SJCRH30 (cell line): Measurements from ENCODE around the gene COX19. TPM values are rescaled to one million over a fixed set of nuclear protein-coding genes. Genes with fewer than 3 reads are reported as not detected.
"Not testable (repeated sequence)": the region's sequence is repeated elsewhere in the genome, so short reads cannot be mapped to it uniquely, and the experiment has no call there.

ENCODE experiments used
- DNase-seq, 2 experiments: peaks; one replicate each; pipeline ENCODE4 v3.0.0-alpha.2; 2015 to 2020
- H3K27ac ChIP-seq: fragments of 250-450 bp; sonication (Bioruptor Pico); 2 replicates; pipeline ENCODE4 v1.5.1; 2020; ENCODE audit warnings: mild to moderate bottlenecking, moderate library complexity
- H3K27me3 ChIP-seq: fragments of 250-450 bp; sonication (Bioruptor Pico); 2 replicates; pipeline ENCODE4 v1.5.1; 2020; ENCODE audit warnings: mild to moderate bottlenecking, moderate library complexity
- H3K36me3 ChIP-seq: fragments of 250-450 bp; sonication (Bioruptor Pico); 2 replicates; pipeline ENCODE4 v1.5.1; 2020; ENCODE audit warnings: mild to moderate bottlenecking, moderate library complexity
- H3K4me1 ChIP-seq: fragments of 250-450 bp; sonication (Bioruptor Pico); 2 replicates; pipeline ENCODE4 v1.5.1; 2020; ENCODE audit warnings: mild to moderate bottlenecking, moderate library complexity
- H3K4me3 ChIP-seq: fragments of 250-450 bp; sonication (Bioruptor Pico); 2 replicates; pipeline ENCODE4 v1.5.1; 2020; ENCODE audit warnings: mild to moderate bottlenecking, moderate library complexity
- H3K9me3 ChIP-seq: fragments of 250-450 bp; sonication (Bioruptor Pico); replicated peaks from 2 replicates; pipeline ENCODE4 v1.5.1; 2020; ENCODE audit warnings: mild to moderate bottlenecking, moderate library complexity
- total RNA-seq: library from RNA; depleted of rRNA; stranded (reverse); fragments of >200 nt; shearing (Covaris generic); gene quantifications from 2 replicates; pipeline ENCODE4 v1.2.3, GENCODE V29; 2014

Gene COX19
- total RNA-seq, 1 experiment from 2014 or later, result 8.6 TPM

DNA sequence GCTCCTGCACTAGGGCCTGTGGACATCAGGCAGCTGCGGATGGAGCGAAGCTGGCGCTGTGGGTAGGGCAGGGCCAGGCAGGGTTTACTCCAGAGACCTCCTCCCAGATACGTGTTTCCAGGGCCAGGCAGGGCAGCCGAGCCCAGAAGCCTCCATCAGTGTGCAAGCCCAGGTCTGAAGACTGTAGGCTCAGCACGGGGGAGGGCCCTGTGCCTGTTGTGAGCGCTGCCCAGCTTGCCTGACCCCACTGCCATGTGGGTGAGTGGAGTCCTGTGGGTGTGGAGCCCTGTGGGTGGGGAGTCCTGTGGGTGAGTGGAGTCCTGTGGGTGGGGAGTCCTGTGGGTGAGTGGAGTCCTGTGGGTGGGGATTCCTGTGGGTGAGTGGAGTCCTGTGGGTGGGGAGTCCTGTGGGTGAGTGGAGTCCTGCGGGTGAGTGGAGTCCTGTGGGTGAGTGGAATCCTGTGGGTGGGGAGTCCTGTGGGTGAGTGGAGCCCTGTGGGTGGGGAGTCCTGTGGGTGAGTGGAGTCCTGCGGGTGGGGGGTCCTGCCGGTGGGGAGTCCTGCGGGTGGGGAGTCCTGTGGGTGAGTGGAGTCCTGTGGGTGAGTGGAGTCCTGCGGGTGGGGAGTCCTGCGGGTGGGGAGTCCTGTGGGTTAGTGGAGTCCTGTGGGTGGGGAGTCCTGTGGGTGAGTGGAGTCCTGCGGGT is 25.9 kb upstream of the COX19 start:
- not testable (repeated sequence) for H3K9me3 ChIP-seq, H3K4me1 ChIP-seq, H3K27me3 ChIP-seq, H3K36me3 ChIP-seq, H3K4me3 ChIP-seq, H3K27ac ChIP-seq
- DNase-seq, result peak; percentile 47 to 54

- H3K9me3 ChIP-seq, result no peaks in the 10 kb centered on the region
- H3K27ac ChIP-seq, result no peak overlapping the region
- no peaks in the 10 kb centered on the region for H3K27me3 ChIP-seq
- DNase-seq, result no peak
- H3K4me1 ChIP-seq, result peaks cover 14% of the 10 kb centered on the region; the same call in 1 of the 2 replicates
- no peaks in the 10 kb centered on the region for H3K36me3 ChIP-seq
- H3K4me3 ChIP-seq, result no peak overlapping the region
Observed at GRCh38 chr7:999941-1000935, 24.9 kb upstream of the COX19 start.

- Histone ChIP-seq H3K4me3 (no peak overlapping the region), H3K27me3 (no peaks in the 10 kb centered on the region)
- no peak for DNase-seq
Observed at GRCh38 chr7:999149-999879, 24.0 kb upstream of the COX19 start.

DNA sequence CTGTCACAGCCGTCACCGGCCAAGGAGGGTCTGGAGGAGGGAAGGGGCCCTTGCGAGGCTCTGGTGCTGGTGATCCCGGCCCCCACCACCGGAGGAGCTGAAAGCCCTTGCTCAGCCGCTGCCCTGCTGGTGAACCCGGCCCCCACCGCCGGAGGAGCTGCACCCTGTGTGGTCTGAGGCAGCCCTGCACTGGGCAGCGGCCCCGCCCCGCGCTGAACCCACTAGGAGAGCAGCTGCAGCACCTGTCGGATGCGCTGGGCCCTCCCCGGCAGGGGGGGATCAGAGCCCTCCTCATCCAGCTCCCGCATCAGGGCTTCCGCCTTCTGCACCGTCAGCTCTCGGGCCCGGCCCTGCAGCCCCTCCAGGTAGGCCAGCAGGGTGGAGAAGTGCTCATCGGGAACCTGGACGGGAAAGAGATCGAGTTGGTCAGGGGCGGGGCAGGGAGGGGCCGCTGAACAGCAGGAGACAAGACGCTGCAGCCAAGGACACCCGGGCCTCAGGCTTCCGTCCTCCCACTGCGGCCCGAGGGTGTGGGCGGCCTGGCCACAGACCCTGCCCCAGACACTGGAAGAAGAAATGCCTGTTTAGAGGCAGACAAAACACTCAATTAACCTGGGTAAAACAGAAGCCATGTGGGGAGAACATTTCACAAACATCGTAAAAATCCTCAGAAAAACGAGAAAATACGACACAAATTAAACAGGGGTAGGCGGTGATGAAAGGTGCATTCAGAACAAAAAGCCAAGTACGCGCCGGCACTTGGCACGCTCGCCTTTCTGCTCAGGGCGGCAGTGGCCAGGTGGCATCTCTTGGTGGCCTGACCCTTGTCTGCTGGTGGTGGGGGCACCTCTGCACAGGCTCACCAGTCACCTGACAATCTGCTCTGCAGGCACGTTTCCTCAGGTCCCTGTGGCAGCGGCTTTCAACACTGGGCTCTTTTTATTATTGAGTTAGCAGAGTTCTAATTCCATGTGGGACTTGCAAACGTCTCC is 22.4 kb upstream of the COX19 start:
- H3K36me3 ChIP-seq, result no peaks in the 10 kb centered on the region
- peaks cover 14% of the 10 kb centered on the region; the same call in 1 of the 2 replicates for H3K4me1 ChIP-seq
- H3K9me3 ChIP-seq, result no peaks in the 10 kb centered on the region
- no peaks in the 10 kb centered on the region for H3K27me3 ChIP-seq
- H3K4me3 ChIP-seq, result peak overlapping the region; percentile 50
- peak overlapping the region; percentile 45; the same call in 1 of the 2 replicates for H3K27ac ChIP-seq
- peak; percentile 87 to 89 for DNase-seq

More at GRCh38 chr7:999149-999879, 24.0 kb upstream of the COX19 start:
- peaks cover 14% of the 10 kb centered on the region; the same call in 1 of the 2 replicates for H3K4me1 ChIP-seq
- no peaks in the 10 kb centered on the region for H3K36me3 ChIP-seq
- no peak overlapping the region for H3K27ac ChIP-seq
- H3K9me3 ChIP-seq, result no peaks in the 10 kb centered on the region

GRCh38 chr7:996079-996872 is 20.9 kb upstream of the COX19 start:
- Histone ChIP-seq H3K36me3 (no peaks in the 10 kb centered on the region), H3K9me3 (no peaks in the 10 kb centered on the region), H3K27me3 (no peaks in the 10 kb centered on the region), H3K4me3 (peak overlapping the region; percentile 50), H3K27ac (peak overlapping the region; percentile 45; the same call in 1 of the 2 replicates), H3K4me1 (peaks cover 14% of the 10 kb centered on the region; the same call in 1 of the 2 replicates)
- peak; percentile 59 to 68 for DNase-seq

DNA sequence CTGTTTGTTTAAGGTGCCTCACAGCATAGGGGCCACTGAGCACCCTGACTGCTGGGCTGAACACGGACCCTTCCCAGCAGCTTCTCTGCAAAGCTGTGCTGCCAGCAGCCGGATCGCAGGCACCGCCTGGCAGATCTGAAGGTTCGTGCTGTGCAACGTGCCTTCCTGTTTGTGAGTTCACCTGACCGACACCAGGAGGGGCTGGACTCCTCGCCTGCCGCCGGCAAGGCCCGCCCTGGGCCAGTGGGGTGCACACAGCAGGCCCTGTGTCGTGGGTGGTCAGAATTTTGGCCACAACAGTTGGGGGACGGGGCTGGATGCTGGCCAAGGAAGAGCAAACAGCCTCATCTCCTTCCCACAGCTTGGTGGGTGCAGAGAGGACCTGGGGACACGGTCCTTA is 20.2 kb upstream of the COX19 start:
- no peak overlapping the region for H3K27ac ChIP-seq
- H3K4me3 ChIP-seq, result no peak overlapping the region
- no peaks in the 10 kb centered on the region for H3K36me3 ChIP-seq
- H3K4me1 ChIP-seq, result peaks cover 14% of the 10 kb centered on the region; the same call in 1 of the 2 replicates
- DNase-seq, result no peak
- no peaks in the 10 kb centered on the region for H3K9me3 ChIP-seq
- no peaks in the 10 kb centered on the region for H3K27me3 ChIP-seq

DNA sequence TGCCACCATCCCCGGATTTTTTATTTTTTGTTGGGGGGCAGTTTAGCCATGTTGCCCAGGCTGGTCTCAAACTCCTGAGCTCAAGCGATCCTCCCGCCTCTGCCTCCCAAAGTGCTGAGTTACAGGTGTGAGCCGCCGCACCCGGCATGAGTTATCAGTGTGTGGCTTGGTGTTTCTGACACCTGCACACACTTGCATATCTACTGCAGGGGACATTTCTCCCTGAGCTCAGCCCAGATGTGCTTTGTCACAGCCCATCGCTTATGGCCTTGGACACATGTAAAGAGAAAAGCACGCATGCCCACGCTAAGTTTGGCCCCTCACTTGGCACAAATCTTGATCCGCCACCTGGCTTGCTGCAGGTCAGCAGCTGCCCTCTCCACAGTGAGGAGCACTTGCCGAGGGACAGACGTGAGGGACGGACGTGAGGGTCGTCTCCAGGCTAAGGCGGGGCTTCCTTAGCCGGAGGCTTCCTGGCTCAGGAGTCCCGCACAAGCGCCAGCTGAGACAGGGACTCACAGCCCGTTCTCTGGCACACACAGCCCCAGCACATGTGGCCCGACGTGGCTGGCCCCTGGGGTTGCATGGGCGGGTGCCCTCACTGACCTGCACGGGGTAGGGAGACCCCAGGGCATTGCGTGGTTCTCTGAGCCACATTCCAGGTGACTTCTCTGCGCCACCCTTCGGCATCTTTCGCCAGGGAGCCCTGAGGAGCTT is 19.4 kb upstream of the COX19 start:
- Histone ChIP-seq H3K27ac (no peak overlapping the region), H3K4me3 (no peak overlapping the region), H3K27me3 (no peaks in the 10 kb centered on the region), H3K9me3 (no peaks in the 10 kb centered on the region), H3K36me3 (no peaks in the 10 kb centered on the region), H3K4me1 (peaks cover 14% of the 10 kb centered on the region; the same call in 1 of the 2 replicates)
- no peak for DNase-seq

DNA sequence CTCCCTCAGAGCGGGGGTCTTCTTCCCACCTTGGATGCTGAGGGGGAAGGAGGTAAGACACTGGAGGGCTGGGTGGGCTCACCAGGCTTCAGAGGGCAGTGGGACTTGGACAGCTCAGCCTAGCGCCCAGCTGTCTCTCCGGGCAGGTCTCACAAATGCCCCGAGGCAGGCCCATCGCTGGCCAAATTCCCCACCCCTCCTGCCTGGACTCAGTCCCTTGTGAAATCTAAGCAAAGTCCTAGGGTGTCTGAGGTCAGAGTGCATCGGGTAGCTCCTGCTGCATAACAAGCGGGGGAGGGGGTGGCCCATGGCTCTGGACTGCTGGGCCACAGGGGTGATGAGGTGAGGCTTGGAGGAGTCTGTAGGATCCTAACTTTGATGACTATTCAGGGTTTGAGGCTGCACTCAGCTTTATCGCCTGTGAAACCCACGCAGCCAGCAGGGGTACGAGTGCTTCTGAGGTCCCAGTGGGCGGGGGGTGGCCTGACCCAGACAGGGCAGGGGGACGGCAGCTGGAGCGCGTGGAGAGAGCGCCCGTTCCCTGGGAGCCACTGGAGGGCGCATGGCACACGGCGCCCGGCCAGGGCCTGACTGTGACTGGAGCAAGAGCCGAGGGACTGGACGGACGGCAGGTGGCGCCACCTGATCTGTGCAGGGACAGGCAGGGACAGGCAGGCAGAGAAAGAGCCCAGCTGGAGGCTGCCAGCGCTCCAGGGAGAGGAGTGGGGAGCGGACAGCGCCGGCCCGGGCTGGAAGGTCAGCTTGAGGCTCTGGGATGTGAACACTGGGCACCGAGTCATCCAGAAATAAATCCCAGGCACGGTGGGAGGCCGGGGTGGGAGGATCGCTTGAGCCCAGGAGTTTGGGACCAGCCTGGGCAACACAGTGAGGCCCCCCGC is 17.6 kb upstream of the COX19 start:
- Histone ChIP-seq H3K36me3 (no peaks in the 10 kb centered on the region), H3K4me1 (peaks cover 14% of the 10 kb centered on the region; the same call in 1 of the 2 replicates), H3K27me3 (no peaks in the 10 kb centered on the region)

DNA sequence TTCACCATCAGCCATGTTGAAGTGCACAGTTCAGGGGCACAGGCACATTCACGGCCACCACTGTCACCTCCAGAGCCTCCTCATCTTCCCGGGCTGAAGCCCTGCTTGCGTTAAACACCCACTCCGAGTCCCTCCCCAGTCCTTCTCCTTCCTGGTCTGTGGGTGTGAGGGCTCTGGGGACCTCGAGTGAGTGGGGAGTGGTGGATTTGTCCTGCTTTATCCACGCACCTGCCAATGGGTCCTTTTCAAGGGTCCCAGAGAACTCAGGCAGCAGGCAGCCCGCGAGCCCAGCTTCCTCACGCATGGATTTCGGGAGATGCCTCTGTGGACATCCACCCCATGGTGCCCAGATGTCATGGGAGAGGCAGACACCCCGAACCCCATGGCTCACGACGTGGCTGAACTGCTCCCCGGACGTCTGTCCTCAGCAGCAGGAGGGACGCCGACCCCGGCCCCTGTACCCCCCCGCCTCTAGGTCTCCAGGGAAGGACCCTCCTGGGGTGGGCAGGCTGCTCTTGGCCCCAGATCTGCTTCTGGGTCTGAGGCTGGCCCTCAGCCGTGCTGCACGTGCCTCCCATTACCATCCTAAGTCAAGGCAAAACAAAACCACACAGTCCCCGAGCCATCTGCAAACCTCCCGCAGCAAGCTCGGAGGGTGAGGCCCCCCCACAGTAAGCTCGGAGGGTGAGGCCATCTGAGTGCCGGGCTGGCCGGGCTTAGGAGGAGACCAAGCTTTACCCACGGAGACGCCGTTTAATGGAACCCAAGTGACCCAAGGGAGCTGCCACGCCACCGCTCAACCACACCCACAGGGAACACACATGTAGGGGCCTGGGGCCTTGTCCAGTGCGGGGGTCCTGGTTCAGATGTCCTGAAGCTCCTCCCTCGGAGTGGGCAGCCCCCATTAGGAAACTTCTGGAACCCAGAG is 16.6 kb upstream of the COX19 start:
- no peak for DNase-seq
- Histone ChIP-seq H3K27me3 (no peaks in the 10 kb centered on the region), H3K36me3 (no peaks in the 10 kb centered on the region), H3K4me3 (no peak overlapping the region), H3K4me1 (peaks cover 14% of the 10 kb centered on the region; the same call in 1 of the 2 replicates), H3K27ac (no peak overlapping the region), H3K9me3 (no peaks in the 10 kb centered on the region)

More for the DNA sequence above, 17.6 kb upstream of the COX19 start:
- Histone ChIP-seq H3K4me3 (no peak overlapping the region), H3K27ac (no peak overlapping the region), H3K9me3 (no peaks in the 10 kb centered on the region)
- peak; percentile 93 for DNase-seq

- no peak for DNase-seq
- no peaks in the 10 kb centered on the region for H3K9me3 ChIP-seq
- H3K27ac ChIP-seq, result no peak overlapping the region
- H3K27me3 ChIP-seq, result no peaks in the 10 kb centered on the region
- H3K36me3 ChIP-seq, result no peaks in the 10 kb centered on the region
- no peak overlapping the region for H3K4me3 ChIP-seq
- peaks cover 7% of the 10 kb centered on the region; the same call in 1 of the 2 replicates for H3K4me1 ChIP-seq
Observed at GRCh38 chr7:990933-991728, 15.8 kb upstream of the COX19 start.
